Measurements from ENCODE around the gene RIN3.

RIN3 gene

DNA sequence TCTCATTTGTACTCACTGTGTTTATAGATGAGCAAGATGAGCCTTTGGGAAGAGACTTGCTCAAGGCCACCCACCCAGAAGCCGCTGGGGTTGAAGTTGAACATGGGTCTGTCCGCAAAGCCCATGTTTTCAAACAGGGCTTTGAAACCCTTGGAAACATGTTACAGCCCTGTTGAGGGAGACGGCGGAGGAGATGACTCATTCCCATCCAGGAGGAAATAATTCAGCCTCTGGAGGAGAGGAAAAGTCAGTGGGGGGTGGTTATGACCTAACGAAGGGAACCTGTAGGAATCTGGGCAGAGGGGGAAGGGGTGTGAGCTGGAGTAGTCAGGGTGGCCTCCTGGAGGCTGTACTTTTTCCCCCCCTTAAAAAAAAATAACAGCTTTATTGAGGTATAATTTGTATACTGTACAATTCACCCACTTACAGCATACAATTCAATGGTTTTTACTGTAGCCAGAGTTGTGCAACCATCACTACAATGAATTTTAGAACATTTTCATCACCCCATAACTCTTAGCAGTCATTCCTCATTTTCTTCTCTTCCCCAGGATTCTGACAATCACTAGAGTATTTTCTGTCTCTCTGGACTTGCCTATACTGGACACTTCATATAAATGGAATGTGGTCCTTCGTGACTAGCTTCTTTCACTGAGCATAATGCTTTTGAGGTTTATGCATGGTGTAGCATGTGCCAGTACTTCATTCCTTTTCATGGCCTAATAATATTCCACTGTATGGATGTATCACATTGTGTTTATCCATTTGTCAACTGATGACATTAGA, 1.9 kb upstream of the RIN3 start:
- peak; percentile 98 for DNase-seq

DNA sequence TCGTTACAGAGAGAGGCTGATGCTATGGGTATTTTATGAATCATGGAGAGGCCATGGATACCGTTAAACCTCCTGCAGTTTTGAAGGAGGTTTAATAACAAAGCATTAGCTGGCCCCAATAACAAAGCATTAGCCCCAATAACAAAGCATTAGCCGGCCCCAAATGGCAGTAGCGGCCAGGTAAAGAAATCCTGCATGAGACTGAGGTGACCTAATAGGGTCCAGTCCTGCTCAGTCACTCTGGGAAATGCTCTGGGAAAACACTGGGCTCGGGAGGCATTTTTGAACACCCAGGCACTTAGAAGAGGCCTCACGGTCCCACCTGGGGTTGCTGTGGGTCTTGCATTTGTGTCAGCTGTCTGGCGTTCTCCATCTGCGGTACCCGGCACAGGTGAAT, 776 bp upstream of the RIN3 start:
- DNase-seq = no peak

DNA sequence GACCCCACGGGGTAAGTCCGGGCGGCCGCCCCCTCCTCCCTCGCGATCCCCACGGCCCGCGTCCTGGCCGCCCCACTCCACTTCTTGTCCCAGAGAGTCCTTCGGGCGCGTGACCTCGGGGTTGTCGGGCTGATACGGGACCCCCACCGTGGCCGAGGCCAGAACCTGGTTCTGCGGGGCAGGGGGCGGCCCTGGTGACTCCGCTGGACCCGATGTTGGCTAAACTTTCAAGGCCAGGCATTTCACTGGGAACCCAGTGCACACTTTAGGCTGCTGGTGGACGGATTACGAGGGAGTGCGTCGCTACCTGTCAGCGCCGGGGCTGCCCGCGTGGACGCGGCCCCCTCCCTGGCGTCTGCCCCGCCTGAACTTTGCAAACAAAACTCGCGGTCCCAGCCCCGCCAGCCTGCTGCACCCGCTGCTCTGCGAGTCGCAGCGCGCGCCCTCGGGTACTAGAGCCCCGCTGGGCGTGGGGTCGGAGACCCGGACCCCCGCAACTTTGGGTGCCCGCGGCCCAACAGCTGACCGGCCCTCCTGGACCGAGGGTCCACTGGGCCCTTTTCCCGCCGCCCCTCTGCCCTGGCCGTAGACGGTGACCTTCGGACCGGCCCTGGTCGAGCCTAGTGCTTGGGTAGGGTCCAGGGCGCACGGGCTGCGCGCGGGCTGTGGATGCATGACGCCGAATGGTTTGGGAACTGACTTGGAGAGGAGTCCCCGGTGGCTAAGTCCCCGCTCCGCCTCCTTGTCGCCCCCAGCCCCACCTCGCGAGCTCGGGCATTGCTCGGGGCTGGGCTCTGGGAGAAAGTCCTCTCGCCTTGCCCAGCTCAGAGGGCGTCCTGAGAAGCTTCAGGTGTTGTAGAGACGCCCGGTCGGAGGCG, 624 bp downstream of the RIN3 start:
- peak; percentile 26 for DNase-seq

DNA sequence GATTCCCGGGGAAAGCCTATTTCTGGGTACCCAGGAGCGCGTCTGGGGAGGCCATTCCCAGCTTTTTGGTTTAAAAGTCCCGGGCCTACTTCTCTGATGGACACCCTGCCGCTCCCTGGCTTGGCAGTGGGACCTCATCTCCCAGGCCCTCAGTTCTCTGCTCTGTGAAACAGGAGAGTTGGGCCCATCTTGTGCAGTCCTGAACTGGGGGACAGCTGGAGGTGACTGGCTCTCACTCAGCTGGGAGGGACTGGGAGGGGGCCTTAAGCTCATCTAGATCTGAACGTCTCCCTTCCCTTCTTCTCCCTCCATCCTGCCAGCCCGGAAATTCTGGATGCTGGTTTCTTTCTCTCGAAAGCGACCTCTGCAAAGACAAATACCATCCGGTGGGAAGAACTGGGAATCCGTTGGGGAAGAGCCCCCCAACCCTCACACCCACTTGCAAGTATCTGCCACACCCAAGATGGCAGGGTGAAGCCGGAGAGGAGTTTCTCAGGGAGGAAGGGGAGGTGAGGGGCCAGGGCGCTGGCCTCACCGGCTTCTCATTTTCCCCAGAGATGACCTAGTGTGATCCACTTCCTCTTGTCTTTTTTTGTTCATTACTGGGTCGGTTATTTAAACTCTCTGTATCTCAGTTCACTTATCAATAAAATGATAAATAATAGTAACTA, 1.4 kb downstream of the RIN3 start:
- DNase-seq = no peak

DNA sequence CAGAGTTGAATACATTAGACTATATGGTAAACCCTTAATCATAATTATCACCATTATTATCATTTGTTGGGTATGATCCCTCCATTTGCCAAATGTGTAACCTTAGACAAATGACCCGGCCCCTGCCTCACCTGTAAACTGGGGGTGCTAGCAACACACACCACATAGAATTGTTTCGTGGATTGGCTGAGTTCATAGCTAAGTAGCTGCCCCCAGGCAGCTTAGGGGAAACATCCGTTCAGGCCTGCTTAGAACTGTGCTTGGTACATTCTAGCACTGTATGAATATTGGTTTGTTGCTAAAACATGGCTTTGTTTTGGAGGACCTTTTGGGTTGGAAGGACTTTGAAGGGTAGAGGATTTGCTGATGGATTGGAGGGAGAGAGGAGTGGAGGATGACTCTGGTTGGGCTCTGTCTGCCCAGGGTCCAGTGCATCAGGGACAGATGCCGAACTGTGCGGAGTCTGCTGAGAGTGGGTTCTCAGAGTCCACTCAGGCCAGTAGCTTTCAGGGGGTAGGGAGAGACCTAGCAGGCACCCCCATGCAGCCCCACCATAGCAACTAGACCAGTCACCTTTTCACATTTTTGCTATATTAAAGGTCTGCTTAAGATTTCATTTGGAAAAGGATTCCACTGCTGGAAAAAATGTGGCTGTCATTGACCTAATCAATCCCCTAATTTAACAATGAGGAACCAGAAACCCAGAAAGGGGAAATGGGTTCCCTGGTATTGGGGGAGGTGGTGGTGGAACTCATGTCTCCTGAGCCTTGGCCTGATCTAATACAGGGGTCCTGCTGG, 2.2 kb downstream of the RIN3 start:
- DNase-seq = no peak

DNA sequence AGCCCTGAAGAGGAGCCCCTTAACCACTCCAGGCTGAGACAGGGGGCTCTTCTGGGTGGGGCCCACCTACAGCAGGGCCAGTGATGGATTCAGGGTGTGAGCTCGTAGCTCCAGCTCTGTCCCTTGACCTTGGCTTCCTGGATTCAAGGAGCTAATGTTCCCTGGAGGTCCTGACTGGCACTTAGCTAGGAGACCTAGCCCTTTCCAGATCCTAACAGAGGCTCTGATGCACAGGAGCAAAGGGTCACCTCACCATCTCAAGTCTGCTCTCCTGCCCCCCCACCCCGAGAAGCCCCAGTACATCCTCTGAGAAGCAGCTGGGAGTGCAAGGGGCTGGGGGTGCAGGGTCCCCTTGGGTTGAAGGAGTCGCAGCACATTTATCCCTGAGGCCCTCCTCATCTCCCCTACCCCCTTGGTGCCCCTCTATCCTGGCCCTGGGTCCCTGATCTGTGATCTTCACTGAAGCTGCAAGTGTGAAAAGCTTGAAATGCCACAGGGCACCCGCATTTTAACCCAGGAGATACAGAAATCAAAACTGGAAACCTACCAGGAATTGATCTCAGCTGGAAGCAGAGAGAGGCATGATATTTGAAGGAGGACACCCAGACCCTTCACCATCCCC, 2.9 kb downstream of the RIN3 start:
- DNase-seq = no peak

DNA sequence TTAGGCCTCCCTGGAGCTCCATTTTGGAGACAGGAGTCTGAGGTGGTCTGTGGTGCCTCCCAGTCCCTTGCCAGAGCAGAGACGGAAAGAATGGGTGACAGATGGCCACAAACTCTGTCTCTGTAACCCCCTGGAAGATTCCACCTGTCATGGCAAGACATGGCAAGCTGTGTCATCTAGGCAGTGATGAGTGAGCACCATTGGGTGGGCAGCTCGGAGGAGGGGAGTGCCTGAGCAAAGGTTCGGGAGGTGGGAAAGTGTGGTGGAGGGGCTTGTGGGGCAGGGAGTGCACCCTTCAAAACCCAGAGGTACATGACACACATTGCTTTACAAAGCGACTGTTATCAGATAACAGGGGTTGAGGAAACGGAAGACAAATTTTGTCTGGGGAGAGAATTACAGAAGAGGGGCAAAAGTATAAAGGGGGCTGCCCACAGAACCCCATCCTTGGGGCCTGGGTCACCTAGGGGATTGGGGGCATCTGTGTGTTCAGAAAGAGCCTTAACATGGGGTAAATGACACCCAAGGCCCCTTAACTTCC, 3.5 kb downstream of the RIN3 start:
- DNase-seq = no peak

DNA sequence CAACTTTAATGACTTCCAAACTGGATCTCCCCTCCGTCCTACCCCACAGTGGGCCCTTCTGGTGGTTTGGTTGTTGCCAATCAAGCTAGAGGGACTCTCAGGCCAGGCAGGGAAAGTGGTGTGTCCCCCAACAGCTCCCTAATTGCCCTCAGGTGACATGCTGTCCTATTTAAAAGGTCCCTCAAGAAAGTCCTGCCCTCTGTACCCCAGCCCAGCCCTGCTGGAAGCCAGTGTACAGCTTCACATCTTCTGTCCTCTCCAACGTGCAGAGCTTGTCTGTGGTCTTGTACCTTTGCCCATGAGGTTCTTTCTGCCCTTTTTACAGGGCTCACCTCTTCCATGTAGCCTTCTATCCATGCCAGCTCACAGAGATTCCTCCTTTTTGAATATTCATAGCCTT, 4.2 kb downstream of the RIN3 start:
- no peak for DNase-seq

DNA sequence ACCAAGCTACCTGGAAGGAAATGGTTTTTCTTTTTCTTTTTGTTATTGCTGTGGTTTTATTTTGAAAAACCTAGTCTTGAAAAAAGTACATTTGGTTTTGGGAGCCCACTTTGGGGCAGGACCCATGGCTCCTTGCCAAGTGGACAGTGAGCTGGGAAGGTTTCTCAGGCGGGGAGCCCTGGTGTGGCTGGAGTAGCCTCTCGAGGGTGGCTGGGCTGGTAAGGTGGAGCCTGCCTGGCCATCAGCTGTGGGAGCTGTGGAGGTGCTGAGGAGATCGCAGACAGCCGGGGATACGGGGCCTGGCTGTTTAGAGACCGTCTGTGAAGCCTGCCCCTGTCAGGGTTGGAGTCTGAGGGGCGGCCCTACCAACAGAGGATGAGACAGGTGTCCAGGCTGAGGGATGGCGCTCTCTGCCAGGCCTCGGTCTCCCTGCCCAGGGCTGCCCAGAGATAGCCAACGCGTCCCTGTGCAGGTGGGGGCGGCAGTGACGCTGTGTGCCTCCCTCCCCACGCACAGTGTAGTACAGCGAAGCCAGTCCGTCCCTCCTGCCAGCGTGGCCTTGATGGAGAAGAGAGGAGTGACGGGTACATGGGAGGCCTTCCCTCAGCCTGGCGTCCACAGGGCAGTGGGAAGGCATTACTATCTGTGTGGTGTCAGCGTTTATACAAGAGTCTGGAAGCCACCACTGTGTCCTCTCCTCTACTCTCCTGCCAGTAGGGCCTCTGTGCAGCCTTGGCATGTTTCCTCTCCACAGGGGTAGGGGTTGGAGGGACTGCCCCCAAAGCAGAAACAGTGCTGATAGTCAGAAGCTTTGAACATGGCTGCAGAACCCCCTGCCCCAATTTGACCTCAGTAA, 5.9 kb downstream of the RIN3 start:
- no peak for DNase-seq

DNA sequence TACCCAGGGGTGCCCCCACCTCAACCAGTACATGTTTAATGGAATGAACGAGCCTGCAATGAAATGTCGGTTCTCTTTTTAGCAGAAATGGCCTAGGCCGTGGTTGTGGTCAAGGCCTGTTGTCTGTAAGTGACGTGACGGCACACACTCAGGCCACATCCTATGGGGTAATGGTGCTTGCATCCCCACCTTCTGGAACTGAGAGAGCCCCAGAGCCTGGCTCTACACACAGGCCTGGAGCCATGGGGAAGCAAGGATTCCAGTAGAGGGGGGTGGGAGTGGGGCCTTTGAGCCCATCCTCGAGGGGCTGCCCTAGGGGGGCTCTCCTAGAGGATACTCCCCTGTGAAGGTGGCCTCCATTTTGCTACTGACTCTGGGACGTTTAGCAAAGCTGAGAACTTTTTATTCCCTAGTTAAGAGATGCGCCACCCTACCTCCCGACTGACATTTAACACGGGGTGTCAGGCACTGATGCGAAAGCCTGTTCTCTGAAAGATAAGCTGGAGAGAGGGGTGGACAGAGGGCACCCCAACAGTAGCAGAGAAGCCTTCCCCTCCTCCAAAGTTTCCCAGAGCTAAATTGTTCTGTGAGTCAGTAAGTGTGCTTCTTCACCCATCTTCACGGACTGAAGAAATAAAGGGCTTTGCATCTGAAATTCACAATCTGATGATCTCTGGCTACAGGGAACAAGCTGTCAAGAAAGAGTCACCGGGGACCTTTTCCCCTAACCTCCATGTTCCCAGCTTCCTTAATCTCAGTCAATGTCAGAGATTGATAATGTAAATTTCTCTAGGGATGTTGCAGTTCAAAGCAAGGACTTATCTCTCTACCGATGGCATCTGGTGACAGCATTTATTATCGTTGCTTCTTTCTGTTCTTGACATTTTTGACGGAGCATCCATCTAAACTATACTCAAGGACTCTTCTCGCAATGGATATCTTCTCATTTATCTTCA, 6.8 kb downstream of the RIN3 start:
- no peak for DNase-seq

DNA sequence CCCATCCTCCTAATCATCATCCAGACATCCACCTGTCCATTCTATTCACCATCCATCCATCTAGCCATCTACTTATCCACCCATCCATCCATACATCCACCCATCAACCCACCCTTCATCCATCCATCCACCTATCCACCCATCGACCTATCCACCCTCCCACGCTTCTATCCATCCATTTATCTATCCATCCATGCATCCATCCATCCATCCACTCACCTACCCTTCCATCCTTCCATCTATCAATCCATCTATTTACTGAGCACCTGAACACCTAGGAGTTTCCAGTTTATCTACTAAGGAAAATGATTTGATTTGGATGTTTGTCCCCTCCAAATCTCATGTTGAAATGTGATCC, 7.5 kb downstream of the RIN3 start:
- no peak for DNase-seq

DNA sequence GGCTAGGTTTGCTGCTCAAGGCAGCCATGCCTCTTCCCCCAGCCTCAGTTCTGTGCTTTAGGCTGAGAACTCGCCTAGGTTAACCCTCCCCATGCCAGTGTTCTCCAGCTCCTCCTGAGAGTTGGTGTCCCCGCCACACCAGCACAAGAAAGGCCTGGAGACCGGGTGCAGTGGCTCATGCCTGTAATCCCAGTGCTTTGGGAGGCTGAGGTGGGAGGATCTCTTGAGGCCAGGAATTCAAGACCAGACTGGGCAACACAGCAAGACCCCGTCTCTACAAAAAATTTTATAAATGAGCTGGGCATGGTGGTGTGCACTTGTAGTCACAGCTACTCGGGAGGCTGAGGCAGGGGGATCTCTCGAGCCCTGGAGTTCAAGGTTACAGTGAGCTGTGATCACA, 10.2 kb downstream of the RIN3 start:
- DNase-seq = no peak

DNA sequence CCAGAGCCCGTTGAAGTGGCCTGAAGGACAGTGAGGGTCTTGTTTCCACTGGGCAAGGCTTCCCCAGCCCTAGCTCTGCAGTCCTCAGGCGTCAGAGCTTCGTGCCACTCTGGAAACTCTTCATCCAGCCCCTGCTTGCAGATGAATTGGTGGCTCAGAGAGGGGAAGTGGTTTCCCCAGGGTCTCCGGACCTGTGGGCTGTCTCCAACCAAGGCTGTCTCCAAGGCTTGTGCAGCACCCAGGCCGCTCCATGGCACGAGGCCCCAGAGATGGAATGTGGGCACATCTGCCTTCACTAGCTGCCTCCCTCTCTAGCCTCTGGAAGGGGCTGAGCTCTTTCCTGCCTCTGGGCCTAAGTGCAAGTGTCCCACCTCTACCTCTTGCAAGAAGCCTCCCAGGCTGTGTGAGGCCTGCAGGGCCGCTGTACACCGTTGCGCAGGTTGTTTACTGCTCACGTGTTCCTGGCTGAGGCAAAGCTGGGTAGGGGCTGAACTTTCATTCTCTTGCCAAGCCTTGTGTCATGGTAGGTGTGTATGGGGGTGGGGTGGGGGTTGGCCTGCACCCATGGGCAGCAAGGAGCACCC, 11.1 kb downstream of the RIN3 start:
- DNase-seq = no peak

DNA sequence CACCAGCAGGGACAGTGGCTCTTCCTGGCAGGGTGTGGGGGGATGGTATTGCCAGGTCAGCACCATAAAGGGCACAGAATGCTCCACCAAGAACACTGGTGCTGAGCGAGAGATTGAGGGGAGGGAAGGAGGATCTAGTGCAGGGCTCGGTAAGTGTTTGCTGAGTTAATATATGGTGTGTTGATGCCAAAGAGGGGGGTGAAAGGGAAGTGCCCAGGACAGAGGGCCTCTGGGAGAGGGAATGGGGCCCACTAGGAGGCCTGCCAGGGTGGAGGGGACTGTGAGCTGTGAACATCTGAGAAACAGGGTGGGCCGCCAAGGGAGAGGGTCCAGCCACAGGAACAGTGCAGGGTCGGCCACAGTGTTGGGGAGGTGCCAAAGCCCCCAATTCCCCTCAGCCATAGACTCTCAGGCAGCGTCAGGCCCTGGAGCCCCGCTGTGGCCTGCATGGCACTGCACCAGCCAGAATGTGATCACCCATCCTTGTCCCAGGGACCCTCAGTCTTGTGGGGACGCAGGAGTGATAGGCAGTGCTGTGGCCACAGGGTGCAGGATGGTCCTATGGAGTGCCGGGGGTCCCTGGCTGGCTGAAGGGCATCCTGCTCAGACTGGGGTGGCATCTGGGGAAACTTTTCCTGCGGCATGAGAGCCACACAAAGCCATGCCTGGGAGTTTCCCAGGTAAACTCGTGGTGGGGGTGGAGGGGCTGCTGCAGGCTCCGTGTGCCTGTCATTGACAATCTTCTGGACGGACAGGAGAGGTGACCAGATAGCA, 11.9 kb downstream of the RIN3 start:
- no peak for DNase-seq

DNA sequence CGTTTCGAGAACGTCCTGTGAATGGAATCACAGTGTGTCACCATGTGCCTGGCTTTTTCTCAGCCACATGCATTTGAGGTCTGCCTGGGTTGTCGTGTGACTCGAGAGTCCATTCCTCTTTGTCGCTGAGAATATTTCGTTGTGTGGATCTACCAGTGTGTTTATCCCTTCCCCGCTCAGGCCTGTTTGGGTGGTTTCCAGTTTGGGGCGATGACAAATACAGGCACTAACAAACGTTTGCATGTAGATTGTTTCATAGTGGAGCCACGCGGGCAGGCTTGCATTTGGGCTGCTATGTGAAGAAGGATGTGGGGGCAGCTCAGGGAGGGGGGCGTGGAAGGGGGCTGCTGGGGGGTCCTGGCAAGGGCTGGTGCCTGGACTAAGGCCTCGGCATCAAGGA, 14.1 kb downstream of the RIN3 start:
- DNase-seq = peak; percentile 35

DNA sequence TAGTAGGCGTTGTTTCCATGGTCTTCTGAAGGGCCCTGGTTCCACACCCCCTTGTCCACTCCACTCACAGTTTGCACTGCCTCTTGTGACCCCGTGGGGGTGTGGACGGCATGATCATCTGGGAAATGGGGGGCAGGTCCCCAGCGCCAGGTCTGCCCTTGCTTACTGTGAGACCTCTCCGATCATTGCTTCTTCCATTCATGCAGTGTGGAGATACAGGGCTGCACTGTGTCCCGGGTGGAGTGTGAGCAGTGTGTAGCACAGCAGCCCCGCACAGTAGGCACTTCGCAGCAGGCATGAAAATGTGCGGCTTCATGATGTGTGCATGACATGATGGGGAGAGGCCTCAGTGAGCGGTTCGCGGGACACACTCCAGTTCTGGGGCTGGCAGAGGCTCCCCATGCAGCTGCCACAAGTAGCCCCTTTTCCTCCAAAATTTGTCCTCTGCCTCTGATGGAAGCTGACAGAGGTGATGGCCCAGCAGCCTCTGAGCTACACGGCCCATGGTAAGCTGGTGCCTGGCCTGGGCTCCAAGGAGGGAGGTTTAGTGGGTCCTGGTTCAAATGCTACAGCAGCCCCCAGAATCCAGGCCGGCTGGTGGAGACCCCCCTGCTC, 15.0 kb downstream of the RIN3 start:
- DNase-seq = no peak

DNA sequence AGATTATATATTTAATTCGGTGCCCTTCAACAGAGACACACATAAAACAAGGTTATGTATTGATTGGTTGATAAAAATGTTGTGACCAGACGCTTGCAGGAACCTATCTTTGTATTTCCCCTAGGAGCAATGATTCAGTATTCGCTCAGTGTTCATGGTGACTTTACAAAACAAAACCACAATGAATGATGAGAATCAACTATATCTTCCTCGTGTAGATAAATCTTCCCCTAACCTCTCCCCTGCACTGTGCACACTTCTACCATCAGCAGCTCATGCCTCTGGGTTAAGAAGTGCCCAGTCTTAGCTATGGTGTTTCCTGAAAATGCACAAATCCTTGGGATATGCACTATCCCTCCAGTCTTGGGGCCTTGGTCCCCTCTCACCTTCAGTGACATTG, 16.3 kb downstream of the RIN3 start:
- no peak for DNase-seq

All from fibroblast of skin of scalp (primary cell).